ENCODE data around the gene COL4A2.
A peak's percentile ranks its signal among the peaks of the same experiment; 100 is the strongest.
"Not testable (repeated sequence)": the region's sequence is repeated elsewhere in the genome, so short reads cannot be mapped to it uniquely, and the experiment has no call there.

Gene COL4A2

DNA sequence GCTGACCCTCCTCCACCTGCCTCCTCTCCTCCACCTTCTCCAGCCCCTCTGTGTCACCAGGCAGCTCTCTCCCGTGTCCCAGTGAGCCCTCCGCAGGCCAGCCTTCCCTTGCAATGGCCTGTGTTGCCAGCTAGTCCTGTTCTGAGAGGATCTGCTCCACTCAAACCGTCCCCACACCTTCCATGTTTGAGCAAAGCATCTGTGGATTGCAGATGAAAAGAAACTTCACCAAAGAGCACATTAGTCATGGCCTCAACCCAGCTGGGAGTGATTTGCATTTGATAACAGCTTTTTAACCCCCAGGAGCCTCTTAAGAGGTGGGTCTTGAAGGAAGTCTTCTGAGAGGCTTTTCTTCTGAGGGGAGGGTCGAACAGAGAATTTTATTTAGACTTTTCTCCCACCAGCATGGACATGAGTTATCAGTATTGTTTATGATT is 72.8 kb downstream of the COL4A2 start:
- DNase-seq (ENCODE audit: low read depth) = peak; percentile 60

DNA sequence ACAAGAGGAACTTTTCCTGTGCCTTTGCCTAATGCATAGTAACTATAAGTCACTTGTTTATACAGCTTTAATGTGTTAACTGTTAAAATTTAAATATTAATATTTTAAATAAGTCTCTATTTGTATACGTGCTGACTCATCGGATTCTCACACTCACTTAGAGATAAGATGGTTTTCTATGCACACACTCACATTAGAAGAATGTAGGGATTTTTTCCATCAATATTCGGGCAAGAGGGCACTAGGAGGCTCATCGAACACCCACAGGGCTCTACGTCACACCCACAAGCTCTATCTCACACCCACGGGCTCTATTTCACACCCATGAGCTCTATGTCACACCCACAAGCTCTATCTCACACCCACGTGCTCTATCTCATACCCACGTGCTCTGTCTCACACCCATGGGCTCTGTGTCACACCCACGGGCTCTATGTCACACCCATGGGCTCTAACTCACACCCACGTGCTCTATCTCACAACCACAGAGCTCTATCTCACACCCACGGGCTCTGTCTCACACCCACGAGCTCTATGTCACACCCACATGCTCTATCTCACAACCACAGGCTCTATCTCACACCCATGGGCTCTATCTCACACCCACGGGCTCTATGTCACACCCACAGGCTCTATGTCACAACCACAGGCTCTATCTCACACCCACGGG is 73.4 kb downstream of the COL4A2 start:
- peak; percentile 75 for DNase-seq (ENCODE audit: low read depth)

DNA sequence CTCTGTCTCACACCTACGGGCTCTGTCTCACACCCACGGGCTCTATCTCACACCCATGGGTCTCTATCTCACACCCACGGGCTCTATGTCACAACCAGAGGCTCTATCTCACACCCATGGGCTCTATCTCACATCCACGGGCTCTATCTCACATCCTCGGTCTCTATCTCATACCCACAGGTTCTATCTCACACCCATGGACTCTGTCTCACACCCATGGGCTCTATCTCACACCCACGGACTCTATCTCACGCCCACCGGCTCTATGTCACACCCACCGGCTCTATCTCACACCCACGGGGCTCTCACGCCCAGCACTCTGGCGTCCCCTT is 73.9 kb downstream of the COL4A2 start:
- no peak for DNase-seq (ENCODE audit: low read depth)

DNA sequence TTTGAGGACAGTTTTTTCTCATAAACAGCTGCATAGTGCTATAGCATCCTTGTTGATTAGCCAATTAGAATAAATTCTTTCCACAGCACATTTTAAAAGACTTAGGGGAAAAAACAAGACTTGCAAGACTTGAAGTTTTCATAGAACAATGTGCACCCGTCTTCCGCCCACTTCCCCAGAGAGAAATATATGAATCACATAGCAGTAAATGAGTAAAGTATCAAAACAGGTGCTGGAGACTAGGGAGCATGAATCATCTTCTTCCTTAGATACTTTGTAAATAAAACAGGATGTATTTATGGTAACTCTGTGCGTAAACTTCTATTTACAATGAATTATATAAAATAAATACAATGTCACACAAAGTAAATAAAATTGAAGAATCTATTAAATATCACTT is 75.1 kb downstream of the COL4A2 start:
- DNase-seq (ENCODE audit: low read depth) = peak; percentile 91

DNA sequence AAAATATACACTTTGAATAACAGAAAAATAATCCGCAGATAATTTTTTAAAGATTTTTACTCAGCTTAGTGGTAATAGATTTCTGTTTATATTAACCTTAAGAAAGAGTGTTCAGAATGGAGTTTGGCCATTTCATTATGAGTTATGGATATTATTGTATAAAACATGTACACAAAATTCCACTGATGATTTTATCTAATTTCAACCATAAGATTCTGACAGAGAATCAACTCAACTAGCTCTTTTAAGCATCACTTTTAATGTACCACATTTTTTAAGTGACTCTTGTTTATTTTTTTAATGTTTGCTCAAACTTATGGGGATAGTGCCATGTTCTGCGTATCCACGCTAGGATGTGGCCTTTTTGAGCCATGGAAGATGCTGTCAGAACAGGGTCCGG is 75.7 kb downstream of the COL4A2 start:
- no peak for DNase-seq (ENCODE audit: low read depth)

DNA sequence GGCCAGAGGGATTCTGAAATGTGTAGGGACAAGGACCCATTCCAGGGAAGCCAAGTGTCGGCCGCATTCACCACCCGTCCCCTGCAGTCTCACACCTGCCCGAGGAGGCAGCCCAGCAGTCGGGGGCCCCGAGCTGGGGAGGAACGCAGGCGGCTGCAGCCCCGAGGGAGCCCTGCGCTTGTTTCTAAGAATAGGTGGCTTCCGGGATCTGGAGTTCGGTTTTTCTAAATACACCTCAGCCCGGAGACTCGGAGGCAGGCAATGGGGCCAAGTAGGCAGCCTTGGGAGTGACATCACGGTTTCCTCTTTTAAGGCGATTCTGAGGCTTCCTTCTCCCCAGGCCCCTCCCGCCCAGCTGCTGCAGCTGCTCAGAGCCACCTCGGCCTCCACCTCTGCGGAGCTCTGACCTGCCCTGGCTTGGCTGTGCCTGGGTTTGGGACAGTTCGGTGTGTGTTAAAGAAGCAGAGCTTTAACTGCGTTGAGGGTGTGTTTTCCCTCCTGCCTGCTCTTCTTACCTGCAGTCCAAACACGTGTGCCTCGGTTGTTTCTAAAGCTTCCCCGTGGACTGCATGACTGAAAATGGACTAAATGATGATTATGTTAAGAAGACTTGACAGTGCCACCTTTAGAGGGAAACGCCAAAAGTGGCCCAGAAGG is 80.5 kb downstream of the COL4A2 start:
- DNase-seq (ENCODE audit: low read depth) = peak; percentile 59

DNA sequence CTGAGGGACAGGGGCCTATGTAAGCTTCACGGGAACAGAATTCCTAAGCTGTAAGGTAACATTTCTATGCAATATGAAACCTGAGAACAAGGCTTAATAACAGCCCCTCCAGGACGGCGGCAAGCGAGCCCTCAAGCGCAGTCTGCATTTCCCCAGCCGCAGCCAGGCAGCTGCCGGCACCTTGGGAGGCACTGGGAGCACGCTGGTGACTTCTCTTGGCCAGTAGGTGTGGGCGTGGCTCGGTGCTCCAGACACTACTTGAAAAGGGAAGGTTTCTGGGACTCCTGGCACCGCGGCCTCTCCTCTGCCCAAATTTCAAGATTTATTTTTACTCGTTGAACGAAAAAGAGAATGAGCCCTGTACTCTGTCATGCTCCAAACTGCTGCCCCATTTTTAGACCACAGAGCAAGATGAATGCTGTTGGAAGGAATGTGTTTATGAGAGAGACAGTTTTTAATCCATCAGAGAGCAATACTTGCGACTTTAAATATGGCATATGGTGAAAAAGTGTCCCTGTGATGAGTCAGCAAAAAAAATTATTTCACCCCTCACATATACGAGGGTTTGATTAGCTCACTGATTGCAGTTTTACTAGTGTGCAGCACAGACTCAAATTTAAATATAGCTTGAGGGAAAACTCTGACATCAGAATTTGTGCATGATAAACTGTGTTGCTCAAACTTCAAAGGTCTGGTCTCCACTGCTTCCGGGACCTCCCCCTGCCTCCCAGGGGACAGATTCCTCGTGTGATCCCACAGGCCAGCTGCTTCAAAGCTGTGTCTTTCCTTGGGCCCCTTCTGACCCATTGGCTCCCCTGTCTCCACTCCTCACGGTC is 81.2 kb downstream of the COL4A2 start:
- peak; percentile 67 for DNase-seq (ENCODE audit: low read depth)

DNA sequence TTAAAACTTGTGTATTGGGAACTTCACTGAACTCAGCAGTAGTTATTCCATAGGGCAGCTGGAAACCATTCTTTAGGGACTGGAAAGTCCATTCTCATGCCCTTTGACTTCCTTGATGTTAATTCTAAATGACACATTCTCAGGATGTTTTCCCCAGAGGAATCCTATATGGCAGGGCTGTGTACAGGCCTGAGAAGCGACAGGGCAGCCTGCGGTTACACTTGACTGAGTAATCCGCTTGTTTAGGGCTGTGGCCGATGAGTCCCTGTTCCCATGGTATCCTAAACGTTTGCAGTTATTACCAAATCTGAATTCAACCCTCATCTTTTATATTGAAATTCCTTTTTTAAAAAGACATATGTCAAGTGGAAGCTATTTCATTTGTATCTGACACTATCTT is 83.5 kb downstream of the COL4A2 start:
- DNase-seq (ENCODE audit: low read depth) = peak; percentile 99

DNA sequence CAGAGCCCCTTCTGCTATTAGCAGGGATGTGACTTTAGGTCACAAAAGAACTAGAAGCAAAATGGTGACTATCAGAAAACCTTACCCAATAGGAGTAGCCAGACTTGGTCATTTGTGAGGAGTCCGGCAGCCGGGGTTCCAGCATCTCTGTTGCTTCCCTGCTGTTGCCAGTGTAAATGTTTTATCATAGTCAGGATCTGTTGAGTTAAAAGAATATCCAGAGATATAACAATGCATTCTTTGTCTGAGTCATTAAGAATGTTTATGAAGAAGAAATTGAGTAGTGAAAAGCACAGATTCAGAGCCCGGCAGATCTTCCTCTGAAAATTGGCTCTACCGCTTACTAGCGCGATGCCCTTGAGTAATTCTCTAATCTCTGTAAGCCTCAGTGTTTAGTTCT is 84.2 kb downstream of the COL4A2 start:
- peak; percentile 86 for DNase-seq (ENCODE audit: low read depth)

DNA sequence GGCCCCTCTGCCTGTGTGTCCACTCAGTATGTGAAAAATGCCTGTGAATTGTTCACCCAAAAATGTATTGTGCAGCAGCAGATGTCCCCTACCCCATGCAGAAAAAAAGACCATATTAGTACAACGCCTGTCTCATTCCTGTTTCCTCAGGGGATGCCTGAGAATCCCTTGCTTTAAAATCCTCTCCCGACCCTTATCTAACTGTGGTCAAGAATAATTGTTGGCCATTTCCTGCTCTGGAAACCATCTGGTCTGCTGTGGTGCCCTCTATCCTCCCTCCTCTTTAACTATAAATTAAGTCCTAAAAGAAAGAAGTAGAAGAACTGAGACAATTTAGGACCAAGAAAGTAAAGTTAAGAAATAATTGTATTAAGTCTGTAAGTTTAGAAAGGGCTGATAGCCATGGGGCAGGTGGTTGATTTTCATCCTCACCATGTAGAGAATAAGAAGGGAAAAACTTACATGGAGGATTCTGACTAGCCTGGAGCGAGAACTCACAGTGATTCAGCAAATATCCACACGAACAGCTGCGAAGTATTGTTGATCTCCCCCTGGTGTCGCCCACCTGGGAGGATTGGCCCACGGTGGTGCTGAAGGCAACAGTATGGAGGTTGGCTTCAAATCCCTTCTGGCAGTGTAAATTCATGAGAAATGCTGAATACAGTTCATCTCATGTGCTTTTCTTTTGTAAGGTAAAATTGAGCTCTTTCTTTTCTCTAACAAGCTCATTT is 85.6 kb downstream of the COL4A2 start:
- no peak for DNase-seq (ENCODE audit: low read depth)

DNA sequence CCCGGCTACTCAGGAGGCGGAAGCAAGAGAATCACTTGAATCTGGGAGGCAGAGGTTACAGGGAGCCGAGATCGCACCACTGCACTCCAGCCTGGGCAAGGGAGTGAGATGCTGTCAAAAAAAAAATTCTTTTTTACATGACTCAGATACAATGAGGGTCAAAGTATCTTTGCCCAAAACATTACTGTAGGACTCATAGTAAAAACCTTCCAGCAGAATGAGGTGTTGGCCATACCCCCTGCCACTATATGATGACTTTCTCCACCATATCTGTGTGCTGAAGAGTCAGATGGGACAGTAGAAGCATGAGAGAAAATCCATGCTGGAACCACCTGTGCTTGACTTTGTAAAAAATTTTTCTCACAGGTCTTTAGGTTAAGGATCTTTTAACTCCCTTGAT is 86.7 kb downstream of the COL4A2 start:
- DNase-seq (ENCODE audit: low read depth) = no peak

DNA sequence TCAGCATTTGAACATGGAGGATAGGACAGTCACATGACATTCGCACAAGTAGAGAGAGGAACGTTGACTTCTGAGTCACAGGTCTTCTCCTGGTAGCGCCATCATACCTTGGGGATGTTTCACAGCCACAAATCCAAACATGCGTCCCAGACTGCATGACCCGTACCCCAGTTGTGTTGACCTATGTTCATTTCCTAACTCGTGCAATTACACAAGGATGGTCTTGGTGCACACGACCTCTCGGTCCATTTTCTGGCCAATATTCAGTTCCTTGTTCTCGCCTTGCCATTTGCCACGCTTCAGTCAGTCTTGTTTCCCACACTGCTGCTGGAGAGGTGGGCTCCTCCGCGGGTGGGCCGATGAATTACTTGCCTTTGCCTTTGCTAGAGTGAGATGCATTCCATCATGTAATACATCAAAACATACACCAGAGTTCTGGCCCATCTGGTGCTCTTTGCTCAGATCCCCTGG is 87.3 kb downstream of the COL4A2 start:
- DNase-seq (ENCODE audit: low read depth) = peak; percentile 87

DNA sequence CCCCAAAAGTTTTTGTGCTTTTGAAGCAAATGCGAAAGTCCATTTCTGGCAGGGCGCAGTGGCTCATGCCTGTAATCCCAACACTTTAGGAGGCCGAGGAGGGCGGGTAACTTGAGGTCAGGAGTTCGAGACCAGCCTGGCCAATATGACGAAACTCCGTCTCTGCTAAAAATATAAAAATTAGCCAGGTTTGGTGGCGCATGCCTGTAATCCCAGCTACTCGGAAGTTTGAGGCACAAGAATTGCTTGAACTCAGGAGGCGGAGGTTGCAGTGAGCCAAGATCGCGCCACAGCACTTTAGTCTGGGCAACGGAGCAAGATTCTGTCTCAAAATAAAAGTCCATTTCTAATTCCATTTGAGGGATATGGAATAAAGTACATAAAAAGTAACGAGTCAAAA is 88.5 kb downstream of the COL4A2 start:
- not testable (repeated sequence) for DNase-seq (ENCODE audit: low read depth)

DNA sequence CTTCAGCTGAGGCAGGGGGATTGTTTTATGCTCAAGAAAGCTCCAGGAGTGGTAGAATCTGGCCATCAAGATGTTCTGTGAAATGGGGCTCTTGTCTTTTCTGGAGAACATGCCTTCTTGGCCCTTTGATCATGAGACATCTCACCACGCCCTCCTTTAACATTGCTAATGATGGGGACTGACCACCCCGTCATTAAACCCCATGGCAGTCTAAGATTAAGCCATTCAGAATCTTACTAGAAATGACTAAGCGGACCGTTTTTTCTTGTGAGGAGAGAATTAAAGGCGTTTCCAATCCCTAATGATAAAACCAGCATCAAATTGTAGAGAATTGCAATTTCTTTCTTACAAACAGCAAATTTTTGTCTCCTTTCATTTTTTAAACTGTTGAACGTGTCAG is 89.4 kb downstream of the COL4A2 start:
- peak; percentile 92 for DNase-seq (ENCODE audit: low read depth)

DNA sequence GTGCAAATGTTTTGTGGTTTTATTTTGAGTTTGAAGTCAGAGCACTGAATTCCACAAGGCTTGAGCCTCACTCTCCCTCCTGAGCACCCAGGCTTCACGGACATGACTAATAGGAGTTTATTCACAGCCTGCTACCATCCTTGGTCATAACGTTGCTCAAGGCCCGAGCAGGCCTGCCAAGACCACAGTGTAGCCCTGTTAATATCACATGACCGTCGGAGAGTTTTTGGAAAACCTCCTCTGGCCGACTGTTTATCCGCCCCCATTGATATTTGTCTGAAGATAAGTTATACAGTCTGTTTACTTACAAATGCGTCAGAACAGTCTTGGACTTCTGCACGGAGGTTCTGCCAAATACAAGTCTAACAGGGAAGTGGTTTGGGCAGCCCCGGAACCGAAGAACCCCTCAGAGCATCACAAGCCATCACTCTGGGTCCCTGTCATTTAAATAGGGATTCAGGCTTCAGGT is 89.9 kb downstream of the COL4A2 start:
- peak; percentile 99 for DNase-seq (ENCODE audit: low read depth)

DNA sequence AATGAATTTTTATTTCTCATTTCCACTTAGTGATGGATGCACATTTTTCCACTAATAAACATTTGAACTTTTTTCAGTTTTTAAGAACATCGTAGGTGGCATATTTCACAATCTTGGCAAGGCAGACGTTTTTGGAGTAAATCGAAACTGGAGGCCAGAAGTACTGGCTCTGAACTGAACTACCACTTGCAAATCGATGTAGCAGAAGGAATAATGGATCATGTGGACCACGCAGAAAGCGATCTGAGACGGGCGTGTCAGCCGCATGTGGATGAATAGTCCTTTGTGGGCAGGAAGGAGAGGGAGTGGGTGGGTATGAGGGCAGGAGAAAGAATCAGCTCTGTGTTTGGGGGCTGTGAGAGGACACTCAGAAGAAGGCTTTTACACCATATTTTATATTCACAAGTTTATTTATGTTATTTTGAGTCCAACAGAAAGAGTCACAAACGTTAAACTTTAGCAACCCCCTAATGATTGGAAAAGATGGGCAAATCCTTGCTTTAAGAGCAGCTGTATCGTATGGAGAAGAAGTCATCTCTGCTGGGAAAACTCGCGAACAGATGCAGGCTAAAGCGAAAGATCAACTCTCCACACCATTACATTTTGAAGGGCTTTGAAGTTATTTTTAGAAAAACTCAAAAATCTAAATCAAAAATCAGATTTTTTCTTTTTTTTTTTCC is 90.5 kb downstream of the COL4A2 start:
- peak; percentile 75 for DNase-seq (ENCODE audit: low read depth)

DNA sequence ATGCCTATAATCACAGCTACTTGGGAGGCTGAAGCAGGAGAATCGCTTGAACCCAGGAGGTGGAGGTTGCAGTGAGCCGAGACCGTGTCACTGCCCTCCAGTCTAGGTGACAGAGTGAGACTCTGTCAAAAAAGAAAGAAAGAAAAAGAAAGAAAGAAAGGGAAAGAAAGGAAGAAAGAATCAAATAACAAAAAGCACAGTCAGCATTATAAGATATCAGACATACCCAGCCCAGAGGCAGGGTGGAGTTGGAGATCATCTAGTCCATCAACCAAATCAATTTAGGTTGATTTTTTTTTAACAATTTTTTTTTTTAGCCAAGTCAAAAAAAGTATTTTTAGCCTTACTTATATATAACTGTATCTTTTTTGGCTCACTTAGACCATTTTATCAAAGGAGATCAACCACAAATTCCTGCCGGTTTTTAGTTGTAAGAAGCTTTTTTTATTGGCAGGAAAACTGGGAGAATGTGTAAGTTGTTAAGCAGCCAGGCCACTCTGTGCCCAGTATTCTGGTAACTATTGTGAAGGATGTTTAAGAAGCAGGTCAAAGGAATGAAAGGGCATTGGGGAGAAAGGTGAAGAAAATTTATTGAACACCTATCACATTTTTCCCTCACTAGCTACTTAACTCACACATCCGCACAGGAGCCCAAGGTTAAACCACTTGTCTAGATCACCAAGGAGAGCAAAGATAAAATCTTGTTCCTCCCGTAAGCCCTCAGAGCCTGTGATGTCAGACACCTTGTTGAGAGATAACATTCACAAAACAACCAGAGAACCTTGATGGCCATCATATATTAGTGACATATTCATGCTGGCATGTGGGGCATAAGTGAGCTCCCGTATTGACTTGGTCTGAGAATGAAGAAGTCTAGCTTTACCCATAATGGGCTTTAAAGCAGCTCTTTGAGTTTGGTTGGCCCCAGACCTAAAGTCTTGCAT is 91.8 kb downstream of the COL4A2 start:
- DNase-seq (ENCODE audit: low read depth) = no peak

DNA sequence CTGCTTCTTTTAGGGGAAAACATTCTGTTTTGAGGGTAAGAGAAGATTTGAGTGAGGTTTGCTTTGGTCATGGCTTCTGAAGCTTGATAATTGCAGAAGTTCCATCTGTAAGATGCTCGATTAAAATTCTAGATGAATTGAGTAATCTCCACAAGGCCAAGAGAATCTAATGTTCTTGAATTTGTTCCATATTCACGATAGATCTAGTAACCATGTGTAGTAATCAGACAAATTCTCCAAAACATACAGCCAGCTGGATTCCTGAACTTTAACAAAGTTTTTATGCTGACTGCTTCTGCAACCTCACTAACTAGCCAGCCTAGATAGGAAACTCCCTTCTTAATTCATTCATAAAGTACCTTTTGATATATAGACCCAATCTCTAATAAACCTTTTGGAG is 92.7 kb downstream of the COL4A2 start:
- no peak for DNase-seq (ENCODE audit: low read depth)

DNA sequence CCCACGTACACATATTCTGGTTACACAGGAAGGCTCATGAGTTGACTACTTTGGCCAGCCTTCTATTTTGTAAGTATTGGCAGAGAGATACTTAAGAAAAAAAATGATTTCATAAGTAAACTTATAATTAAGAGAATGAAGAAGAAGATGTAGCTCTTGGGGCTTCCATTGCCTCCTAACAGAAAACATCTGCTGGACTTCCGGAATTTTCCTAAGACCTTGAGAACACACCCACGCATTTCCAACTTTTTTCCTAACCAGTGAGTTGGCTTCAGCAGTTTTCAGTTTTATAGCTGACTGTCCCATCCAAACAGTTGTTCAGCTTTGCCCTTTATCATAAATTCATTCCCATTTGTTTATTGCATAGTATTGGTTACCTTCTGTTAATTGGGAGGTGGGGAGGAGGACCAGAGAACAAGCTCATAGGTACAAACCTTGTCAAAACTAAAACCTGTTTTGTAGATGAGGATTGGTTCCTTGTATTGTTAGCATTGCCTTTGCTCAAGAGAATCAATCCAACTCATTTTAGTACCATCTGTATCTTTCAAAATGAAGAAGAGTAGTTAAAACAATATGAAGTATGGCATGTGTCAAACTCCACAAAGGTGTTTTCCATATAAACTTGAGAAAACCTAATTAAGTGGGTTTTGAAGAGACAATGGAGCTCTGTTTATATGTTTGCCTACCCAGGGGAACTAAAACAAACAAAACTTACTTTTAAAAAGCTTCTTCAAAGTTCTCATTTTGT is 93.9 kb downstream of the COL4A2 start:
- DNase-seq (ENCODE audit: low read depth) = peak; percentile 66
